Epithelial cell of esophagus (primary cell): Measurements from ENCODE around the gene ACSL1.

Experiments
- DNase-seq: peaks from one replicate; pipeline ENCODE4 v3.0.0; 2010; ENCODE audit warnings: low read depth
- H3K4me3 ChIP-seq: 2 replicates; pipeline ENCODE4 v1.5.1; 2011; ENCODE audit warnings: mild to moderate bottlenecking, low read length, control low read depth
- TF ChIP-seq, protein P1 (sequence below): IDR thresholded peaks from 2 replicates; pipeline ENCODE4 v1.5.1; 2011; ENCODE audit warnings: low read depth, mild to moderate bottlenecking, low read length, control low read depth, inconsistent platforms; ENCODE audit not compliant: insufficient read depth; ENCODE audit errors: missing control alignments

The ACSL1 gene

DNA sequence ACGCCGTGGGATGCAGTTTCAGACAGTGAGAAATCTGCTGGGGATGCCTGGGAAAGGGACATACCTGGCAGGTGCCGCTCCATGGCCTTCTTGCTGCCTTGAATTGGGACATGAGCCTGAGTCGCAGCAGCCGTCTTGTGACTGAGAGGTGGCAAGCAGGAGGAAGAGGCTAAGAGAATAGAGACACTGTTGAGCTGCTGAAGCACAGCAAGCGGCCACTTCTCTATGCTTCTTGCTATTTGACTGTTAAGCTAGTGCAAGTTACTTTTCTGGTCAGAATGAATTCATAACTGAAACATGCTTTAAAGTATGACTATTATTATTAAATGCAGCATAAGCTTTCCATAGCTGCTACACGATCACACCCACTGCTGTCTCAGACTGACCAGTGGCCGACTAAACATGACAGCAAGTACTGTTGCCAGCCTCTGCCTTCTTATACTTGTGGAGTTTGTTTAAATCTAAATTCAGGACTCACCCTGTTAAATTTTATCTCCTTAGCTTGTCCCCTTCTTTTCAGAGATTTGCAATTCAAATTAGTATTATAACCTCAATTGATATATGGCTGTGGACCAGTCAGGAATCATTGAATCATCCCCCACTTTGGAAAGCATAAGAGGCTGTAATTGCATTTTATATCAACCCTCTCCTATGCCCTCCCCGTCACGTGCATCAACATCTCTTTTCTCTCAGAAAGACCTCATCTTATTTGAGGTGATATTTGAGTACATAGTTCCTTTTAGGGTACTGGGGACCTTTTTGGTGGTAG lies 24.8 kb upstream of the ACSL1 start:
- H3K4me3 ChIP-seq, result no peak overlapping the region
- TF ChIP-seq, protein P1, sequence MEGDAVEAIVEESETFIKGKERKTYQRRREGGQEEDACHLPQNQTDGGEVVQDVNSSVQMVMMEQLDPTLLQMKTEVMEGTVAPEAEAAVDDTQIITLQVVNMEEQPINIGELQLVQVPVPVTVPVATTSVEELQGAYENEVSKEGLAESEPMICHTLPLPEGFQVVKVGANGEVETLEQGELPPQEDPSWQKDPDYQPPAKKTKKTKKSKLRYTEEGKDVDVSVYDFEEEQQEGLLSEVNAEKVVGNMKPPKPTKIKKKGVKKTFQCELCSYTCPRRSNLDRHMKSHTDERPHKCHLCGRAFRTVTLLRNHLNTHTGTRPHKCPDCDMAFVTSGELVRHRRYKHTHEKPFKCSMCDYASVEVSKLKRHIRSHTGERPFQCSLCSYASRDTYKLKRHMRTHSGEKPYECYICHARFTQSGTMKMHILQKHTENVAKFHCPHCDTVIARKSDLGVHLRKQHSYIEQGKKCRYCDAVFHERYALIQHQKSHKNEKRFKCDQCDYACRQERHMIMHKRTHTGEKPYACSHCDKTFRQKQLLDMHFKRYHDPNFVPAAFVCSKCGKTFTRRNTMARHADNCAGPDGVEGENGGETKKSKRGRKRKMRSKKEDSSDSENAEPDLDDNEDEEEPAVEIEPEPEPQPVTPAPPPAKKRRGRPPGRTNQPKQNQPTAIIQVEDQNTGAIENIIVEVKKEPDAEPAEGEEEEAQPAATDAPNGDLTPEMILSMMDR, result no peak
- DNase-seq, result no peak

DNA sequence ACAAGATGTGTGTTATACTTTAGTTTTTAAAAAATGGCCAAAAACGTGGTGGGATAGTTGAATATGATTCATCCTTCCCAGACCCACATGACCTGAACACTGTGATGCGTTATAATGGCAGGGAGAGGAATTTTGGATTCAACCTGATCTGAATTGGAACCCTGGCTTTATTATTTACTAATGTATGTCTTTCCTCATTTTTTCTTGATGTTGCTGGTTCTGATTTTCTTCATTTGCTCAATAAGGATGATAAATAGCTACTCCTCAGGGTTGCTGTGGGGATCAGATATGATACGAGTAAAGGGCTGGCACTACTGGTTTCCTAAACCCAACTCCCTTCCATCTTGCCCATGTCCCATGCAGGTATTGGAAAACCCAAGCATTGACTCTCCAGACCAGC lies 24.2 kb upstream of the ACSL1 start:
- no peak overlapping the region for H3K4me3 ChIP-seq
- DNase-seq, result no peak
- TF ChIP-seq, protein P1, result no peak

DNA sequence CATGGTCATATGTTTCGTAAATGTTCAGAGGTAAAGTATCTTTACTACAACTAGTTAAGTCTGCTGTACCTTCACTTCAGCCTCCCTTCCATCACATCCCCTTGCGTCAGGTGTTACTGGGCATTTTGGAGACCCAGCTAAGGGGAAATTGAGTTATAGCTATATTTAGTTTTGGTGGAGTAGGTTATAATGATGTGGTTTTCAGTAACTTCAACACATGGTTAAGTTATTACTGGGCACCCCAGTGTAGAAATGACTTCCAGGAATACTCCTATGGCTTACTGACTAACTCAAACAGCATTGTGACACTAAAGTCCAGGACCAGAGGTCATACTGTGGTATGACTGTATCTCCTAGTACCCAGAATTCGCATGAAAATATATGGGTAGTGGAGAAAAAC lies 23.4 kb upstream of the ACSL1 start:
- DNase-seq, result no peak
- H3K4me3 ChIP-seq, result no peak overlapping the region
- TF ChIP-seq, protein P1, result no peak

DNA sequence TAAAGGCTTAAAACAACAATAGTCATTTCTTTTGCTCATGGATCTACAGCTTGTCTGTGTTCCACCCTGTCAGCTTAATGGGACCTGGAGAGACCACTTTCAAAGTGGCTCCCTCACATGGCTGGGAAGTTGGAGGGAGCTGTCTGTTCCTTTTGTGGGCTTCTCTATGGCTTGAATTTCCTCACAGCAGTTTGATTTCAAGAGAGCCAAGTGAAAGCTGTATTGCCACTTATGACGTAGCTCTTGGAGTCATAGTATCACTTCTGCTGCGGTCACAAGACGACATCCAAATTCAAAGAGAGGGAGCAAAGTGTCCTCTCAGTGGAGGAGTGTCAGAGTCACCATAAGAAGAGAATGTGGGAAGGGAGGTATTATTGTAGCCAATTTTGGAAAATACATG lies 22.7 kb upstream of the ACSL1 start:
- DNase-seq, result no peak
- no peak overlapping the region for H3K4me3 ChIP-seq
- TF ChIP-seq, protein P1, result no peak

DNA sequence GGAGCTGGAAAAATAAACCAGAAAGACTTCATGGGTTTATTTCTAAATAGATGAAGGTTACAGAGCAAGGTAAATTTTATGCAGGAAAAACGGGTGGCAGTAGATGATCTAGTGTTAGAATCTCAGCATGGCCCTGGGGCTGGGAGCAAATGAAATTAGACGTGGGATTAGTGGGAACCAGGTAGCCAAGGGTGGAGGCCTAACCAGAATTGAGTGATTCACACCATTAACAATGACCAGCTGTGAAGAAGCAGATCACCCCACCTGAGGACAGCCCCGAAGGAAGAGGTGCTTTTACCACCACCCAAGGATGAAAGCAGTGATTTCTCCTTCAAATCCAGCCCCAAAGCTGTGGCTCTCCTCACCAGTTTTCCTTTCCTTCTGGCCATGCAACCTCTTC lies 20.8 kb upstream of the ACSL1 start:
- DNase-seq, result peak; percentile 32

DNA sequence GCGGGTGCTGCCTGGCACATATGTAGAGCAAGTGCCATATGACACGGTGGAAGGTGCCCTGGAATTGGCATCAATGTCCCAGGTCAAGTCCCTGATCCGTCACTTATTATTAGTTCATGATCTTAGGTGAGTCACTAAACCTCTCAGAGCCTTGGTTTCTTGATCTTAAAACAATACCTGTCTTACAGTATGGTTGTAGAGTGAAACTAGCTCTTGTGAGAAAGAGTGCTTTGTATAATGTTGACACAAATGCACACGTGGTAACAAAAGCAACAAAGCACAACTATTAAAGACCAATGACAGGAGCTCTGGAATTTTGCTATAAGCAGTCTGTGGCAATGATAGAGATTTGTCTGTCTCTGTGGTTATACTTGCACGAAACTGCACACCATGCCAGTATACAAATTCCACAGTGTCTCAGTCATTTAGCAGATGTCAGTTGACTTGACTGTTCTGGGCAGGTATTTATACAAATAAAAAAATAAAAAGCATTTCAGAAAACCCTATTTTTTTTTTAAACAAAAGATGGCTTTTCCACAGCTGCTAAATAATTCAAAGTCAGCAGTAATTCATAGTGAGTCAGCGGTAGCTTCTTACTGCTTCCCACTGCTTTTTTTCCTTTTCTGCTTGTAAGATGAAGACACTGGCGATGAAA lies 19.7 kb upstream of the ACSL1 start:
- DNase-seq, result peak; percentile 81
- TF ChIP-seq, protein P1, result no peak
- no peak overlapping the region for H3K4me3 ChIP-seq

More for the DNA sequence above, 20.8 kb upstream of the ACSL1 start:
- no peak overlapping the region for H3K4me3 ChIP-seq
- TF ChIP-seq, protein P1, result no peak
